ENCODE results near the gene IGDCC3.

GRCh38 chr15:65312400-65312916, 65.3 kb downstream of the IGDCC3 start:
- TF ChIP-seq EZH2 (IDR thresholded peaks at IDR 0.05; ENCODE audit: insufficient read depth, poor library complexity, severe bottlenecking) = no peak
- TF ChIP-seq EZH2phosphoT487 (IDR thresholded peaks at IDR 0.05; ENCODE audit: insufficient read depth, low read depth) = no peak
